Activated CD8-positive, alpha-beta memory T cell treated with anti-CD3 and anti-CD28 coated beads for 48 hours (primary cell): ENCODE measurements around the gene GJC1.

Experiments
- DNase-seq, 3 experiments: peaks; one replicate each; pipeline ENCODE4 v3.0.0-alpha.2; 2020; ENCODE audit warnings: low read depth in 2 of 3, low spot score in 2 of 3

Gene GJC1

GRCh38 chr17:44829523-44830358 lies at the start of gene GJC1:
Gene GJC1, minus strand, starts transcription at chr17:44830287. Its CDS starts 24,470 bp downstream, at chr17:44805817.
- DNase-seq = no peak

GRCh38 chr17:44879376-44879775 lies 49.3 kb upstream of the GJC1 start:
- DNase-seq = no peak

- DNase-seq = no peak
Observed at GRCh38 chr17:44878627-44879221, 48.6 kb upstream of the GJC1 start.

GRCh38 chr17:44877121-44877520 lies 47.0 kb upstream of the GJC1 start:
- no peak for DNase-seq

GRCh38 chr17:44875761-44876160 lies 45.7 kb upstream of the GJC1 start:
- DNase-seq = no peak

GRCh38 chr17:44872131-44872768 lies 42.2 kb upstream of the GJC1 start:
- DNase-seq = no peak

- no peak for DNase-seq
Observed at GRCh38 chr17:44871556-44871955, 41.5 kb upstream of the GJC1 start.

GRCh38 chr17:44867841-44868240 lies 37.8 kb upstream of the GJC1 start:
- no peak for DNase-seq

- DNase-seq = no peak
Observed at GRCh38 chr17:44865931-44866330, 35.8 kb upstream of the GJC1 start.

- DNase-seq = peak; percentile 3 to 47 (median 23)
Observed at GRCh38 chr17:44865231-44865660, 35.2 kb upstream of the GJC1 start.

- DNase-seq = no peak
Observed at GRCh38 chr17:44864831-44865230, 34.7 kb upstream of the GJC1 start.

- DNase-seq = no peak
Observed at GRCh38 chr17:44863061-44863918, 33.2 kb upstream of the GJC1 start.

- no peak for DNase-seq
Observed at GRCh38 chr17:44862278-44862914, 32.3 kb upstream of the GJC1 start.

- DNase-seq = no peak
Observed at GRCh38 chr17:44859701-44860100, 29.6 kb upstream of the GJC1 start.

- DNase-seq = no peak
Observed at GRCh38 chr17:44854192-44854591, 24.1 kb upstream of the GJC1 start.

- no peak for DNase-seq
Observed at GRCh38 chr17:44850612-44851011, 20.5 kb upstream of the GJC1 start.

- DNase-seq = no peak
Observed at GRCh38 chr17:44850025-44850424, 19.9 kb upstream of the GJC1 start.

GRCh38 chr17:44848961-44849489 lies 18.9 kb upstream of the GJC1 start:
- no peak for DNase-seq

- DNase-seq = no peak
Observed at GRCh38 chr17:44848257-44848795, 18.2 kb upstream of the GJC1 start.

GRCh38 chr17:44847586-44847985 lies 17.5 kb upstream of the GJC1 start, which contains the start of gene HIGD1B:
Gene HIGD1B, plus strand, starts transcription at chr17:44847883. Its CDS starts 270 bp downstream, at chr17:44848153.
- no peak for DNase-seq
